Right lobe of liver (tissue), 6 donors: ENCODE results near the gene LPAR3. TPM values are rescaled to one million over a fixed set of nuclear protein-coding genes. Genes with fewer than 3 reads are reported as not detected.

Experiments
- ATAC-seq, 4 donors: fragments of 200-7000 bp; cut with Tn5 transposase; one replicate each; pipeline ENCODE4 v1.9.1; 2020; ENCODE audit warnings: mild to moderate bottlenecking in 4 of 4, moderate library complexity in 4 of 4
- DNase-seq, 3 donors: peaks; one replicate each; pipeline ENCODE4 v3.0.0-alpha.2; 2020
- H3K27ac ChIP-seq, 3 donors: fragments of 200-600 bp; one replicate each; pipeline ENCODE4 v1.8.0; 2022
- H3K27me3 ChIP-seq, 2 donors: fragments of 200-600 bp; one replicate each; pipeline ENCODE4 v1.8.0; 2022
- H3K36me3 ChIP-seq, 4 donors: fragments of 200-600 bp; sonication (generic) in 1 of 4; one replicate each; pipeline versions ENCODE4 v1.5.1 to v1.8.0; 2017 to 2022; ENCODE audit warnings: control low read depth in 1 of 4
- H3K4me1 ChIP-seq, 4 donors: fragments of 200-600 bp; sonication (generic) in 1 of 4; one replicate each; pipeline versions ENCODE4 v1.5.1 to v1.8.0; 2017 to 2022; ENCODE audit warnings: control low read depth in 1 of 4
- H3K4me3 ChIP-seq, 3 donors: fragments of 200-600 bp; one replicate each; pipeline ENCODE4 v1.8.0; 2022
- H3K9me3 ChIP-seq, 4 donors: fragments of 200-600 bp; sonication (generic) in 1 of 4; one replicate each; pipeline versions ENCODE4 v1.5.1 to v1.8.0; 2017 to 2022; ENCODE audit warnings: control low read depth in 1 of 4
- POLR2A ChIP-seq: fragments of 450-650 bp; IDR thresholded peaks from one replicate; pipeline ENCODE4 v1.6.1; 2017; ENCODE audit warnings: antibody characterized with exemption, mild to moderate bottlenecking
- WGBS: methylation state at CpG from one replicate; pipeline ENCODE4 v1.1.6; 2018; ENCODE audit warnings: low coverage, low lambda C conversion rate; ENCODE audit not compliant: insufficient coverage; ENCODE audit errors: missing lambda C conversion rate; 5-methylcytosine and 5-hydroxymethylcytosine counted together
- intact Hi-C, 2 donors: fragments of 100-400 bp; cut with DNase I; formaldehyde crosslinking; loops; one replicate each; pipeline versions ENCODE4 v1.11.2 to v1.14.1; 2022
- total RNA-seq, 6 experiments: library from RNA; depleted of rRNA in 2 of 6; stranded (reverse); fragments of >200 nt in 2 of 6; fragmentation: NEBNext Ultra II Directional in 3 of 6; extraction: Animal tissue kit (Norgen Biotek cat#: 25700) in 3 of 6; gene quantifications; one replicate each; pipeline versions ENCODE4 v1.1.0 to v1.2.4, GENCODE V29; 2016 to 2023
- TF ChIP-seq, protein P1 (sequence below), 4 donors: fragments of 200-600 bp in 3 of 4; fragments of 450-650 bp in 1 of 4; IDR thresholded peaks; one replicate each; pipeline versions ENCODE4 v1.5.1 to v1.8.0; 2016 to 2022; ENCODE audit warnings: antibody characterized with exemption in 4 of 4, mild to moderate bottlenecking in 2 of 4
- donor health status: DM: no; HTN: yes; CAD: no.
- donor health status: DM: no; HTN: no; CAD: no.
- donor health status: DM: no; HTN: no; CAD: no.
- donor health status: DM: no; HTN: yes; CAD: no.
- donor health status: DM: no; HTN: yes; CAD: no.

The LPAR3 gene
- total RNA-seq, 6 experiments from 2014 or later: 0.31 TPM; not detected in 5

DNA sequence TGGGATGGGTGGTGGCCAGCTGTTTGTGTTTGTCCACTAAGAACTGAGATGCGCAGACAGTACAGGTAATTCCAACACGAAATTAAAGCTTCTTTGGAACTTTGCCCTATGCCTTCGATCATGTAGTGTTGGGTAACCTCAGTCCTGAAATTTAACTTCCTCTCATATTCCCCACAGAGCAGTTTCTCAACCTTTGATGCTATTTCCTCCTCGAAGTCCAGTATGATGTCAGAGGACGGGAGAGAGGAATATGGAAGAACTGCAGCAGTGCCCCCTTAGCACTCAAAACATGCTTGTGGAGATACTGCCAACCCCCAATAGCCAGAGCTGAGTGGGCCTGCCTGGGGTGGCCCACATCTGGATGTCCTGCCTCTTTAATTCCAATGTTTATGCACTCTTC lies 3.6 kb downstream of the LPAR3 start:
- TF ChIP-seq, protein P1, sequence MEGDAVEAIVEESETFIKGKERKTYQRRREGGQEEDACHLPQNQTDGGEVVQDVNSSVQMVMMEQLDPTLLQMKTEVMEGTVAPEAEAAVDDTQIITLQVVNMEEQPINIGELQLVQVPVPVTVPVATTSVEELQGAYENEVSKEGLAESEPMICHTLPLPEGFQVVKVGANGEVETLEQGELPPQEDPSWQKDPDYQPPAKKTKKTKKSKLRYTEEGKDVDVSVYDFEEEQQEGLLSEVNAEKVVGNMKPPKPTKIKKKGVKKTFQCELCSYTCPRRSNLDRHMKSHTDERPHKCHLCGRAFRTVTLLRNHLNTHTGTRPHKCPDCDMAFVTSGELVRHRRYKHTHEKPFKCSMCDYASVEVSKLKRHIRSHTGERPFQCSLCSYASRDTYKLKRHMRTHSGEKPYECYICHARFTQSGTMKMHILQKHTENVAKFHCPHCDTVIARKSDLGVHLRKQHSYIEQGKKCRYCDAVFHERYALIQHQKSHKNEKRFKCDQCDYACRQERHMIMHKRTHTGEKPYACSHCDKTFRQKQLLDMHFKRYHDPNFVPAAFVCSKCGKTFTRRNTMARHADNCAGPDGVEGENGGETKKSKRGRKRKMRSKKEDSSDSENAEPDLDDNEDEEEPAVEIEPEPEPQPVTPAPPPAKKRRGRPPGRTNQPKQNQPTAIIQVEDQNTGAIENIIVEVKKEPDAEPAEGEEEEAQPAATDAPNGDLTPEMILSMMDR (IDR thresholded peaks at IDR 0.05): no peak
- no peak for TF ChIP-seq POLR2A
- peaks cover 3 to 11% of the 10 kb centered on the region in 2 donors for H3K27me3 ChIP-seq
- no peak overlapping the region for H3K4me3 ChIP-seq
- ATAC-seq (peak; percentile 50 to 77 (median 63)), DNase-seq (no peak)
- 33% methylated on average over 3 of the region's 5 CpGs for WGBS
- no peaks in the 10 kb centered on the region for H3K36me3 ChIP-seq
- no peak overlapping the region for H3K27ac ChIP-seq
- intact Hi-C loops: no loop called here
- H3K9me3 ChIP-seq: no peaks in the 10 kb centered on the region
- peaks cover 0 to 11% (median 0%) of the 10 kb centered on the region in 4 donors for H3K4me1 ChIP-seq

- Histone ChIP-seq H3K9me3 (no peaks in the 10 kb centered on the region), H3K36me3 (no peaks in the 10 kb centered on the region), H3K27me3 (peaks cover 3 to 11% of the 10 kb centered on the region in 2 donors), H3K4me3 (no peak overlapping the region), H3K4me1 (peaks cover 0 to 11% (median 0%) of the 10 kb centered on the region in 4 donors), H3K27ac (no peak overlapping the region)
- no peak for TF ChIP-seq POLR2A
- TF ChIP-seq, protein P1 (IDR thresholded peaks at IDR 0.05): no peak
- ATAC-seq (peak in 1 of 4 donors; percentile 44), DNase-seq (no peak)
- intact Hi-C loops: no loop called here
Observed at GRCh38 chr1:84888753-84889152, 4.3 kb downstream of the LPAR3 start.

DNA sequence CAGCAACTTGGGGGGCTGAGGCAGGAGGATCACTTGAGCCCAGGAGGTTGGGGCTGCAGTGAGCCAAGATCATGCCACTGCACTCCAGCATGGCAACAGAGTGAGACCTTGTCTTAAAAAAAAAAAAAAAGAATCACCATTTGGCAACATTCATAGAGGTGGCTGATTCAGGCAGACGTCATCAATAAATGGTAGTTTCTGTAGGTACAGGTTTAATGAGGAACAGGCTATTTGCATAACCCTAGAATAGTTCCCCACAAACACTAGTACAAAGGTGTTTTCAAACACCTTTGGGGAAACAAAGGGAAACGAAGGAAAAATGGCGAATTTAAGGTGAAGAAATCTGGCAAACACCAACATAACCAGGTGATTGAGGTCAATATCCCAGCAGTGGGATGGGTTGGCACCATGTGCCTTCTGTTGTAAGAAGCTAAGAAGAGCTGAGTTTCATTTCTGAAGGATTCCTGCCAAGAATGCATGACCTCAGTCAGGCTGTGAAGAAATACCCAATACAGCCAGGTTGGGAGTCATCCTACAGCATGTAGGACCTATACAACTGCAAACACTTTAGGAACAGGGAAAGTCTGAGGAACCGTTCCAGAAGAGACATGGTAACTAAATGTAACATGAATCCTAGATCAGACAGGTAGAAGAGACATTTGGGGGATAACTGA lies 5.6 kb downstream of the LPAR3 start:
- no peaks in the 10 kb centered on the region for H3K36me3 ChIP-seq
- intact Hi-C loops: no loop called here
- peaks cover 0 to 2% (median 0%) of the 10 kb centered on the region in 4 donors for H3K4me1 ChIP-seq
- ATAC-seq (peak in 3 of 4 donors; percentile 33 to 57 (median 48)), DNase-seq (no peak)
- no peaks in the 10 kb centered on the region for H3K9me3 ChIP-seq
- 50% methylated on average over 4 of the region's 4 CpGs for WGBS
- TF ChIP-seq, protein P1 (IDR thresholded peaks at IDR 0.05): no peak
- TF ChIP-seq POLR2A: no peak
- no peak overlapping the region for H3K4me3 ChIP-seq
- H3K27ac ChIP-seq: no peak overlapping the region
- no peaks in the 10 kb centered on the region for H3K27me3 ChIP-seq

GRCh38 chr1:84885469-84885868 lies 7.5 kb downstream of the LPAR3 start:
- DNase-seq (no peak), ATAC-seq (no peak)
- H3K4me3 ChIP-seq: no peak overlapping the region
- H3K27me3 ChIP-seq: no peaks in the 10 kb centered on the region
- no peaks in the 10 kb centered on the region for H3K4me1 ChIP-seq
- H3K36me3 ChIP-seq: no peaks in the 10 kb centered on the region
- no peak for TF ChIP-seq POLR2A
- TF ChIP-seq, protein P1 (IDR thresholded peaks at IDR 0.05): no peak
- no peaks in the 10 kb centered on the region for H3K9me3 ChIP-seq
- intact Hi-C loops: no loop called here
- no peak overlapping the region for H3K27ac ChIP-seq
- WGBS: 59% methylated on average over 2 of the region's 2 CpGs
